ENCODE measurements around the gene MVD.

GRCh38 chr16:88687676-88688012, 24.8 kb upstream of the MVD start:
- TF ChIP-seq POLR2A (IDR thresholded peaks at IDR 0.05) (no peak), CTCF (IDR thresholded peaks at IDR 0.05) (no peak)
